HG03521 (cell line): ENCODE measurements around the gene SUSD2.
"Not testable (repeated sequence)": the region's sequence is repeated elsewhere in the genome, so short reads cannot be mapped to it uniquely, and the experiment has no call there.

Source experiments
- ATAC-seq: cut with Tn5 transposase; IDR thresholded peaks from one replicate; pipeline ENCODE4 v1.9.1; 2021; ENCODE audit warnings: mild to moderate bottlenecking, moderate library complexity; ENCODE audit not compliant: unreplicated experiment

The SUSD2 gene, protein sequence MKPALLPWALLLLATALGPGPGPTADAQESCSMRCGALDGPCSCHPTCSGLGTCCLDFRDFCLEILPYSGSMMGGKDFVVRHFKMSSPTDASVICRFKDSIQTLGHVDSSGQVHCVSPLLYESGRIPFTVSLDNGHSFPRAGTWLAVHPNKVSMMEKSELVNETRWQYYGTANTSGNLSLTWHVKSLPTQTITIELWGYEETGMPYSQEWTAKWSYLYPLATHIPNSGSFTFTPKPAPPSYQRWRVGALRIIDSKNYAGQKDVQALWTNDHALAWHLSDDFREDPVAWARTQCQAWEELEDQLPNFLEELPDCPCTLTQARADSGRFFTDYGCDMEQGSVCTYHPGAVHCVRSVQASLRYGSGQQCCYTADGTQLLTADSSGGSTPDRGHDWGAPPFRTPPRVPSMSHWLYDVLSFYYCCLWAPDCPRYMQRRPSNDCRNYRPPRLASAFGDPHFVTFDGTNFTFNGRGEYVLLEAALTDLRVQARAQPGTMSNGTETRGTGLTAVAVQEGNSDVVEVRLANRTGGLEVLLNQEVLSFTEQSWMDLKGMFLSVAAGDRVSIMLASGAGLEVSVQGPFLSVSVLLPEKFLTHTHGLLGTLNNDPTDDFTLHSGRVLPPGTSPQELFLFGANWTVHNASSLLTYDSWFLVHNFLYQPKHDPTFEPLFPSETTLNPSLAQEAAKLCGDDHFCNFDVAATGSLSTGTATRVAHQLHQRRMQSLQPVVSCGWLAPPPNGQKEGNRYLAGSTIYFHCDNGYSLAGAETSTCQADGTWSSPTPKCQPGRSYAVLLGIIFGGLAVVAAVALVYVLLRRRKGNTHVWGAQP

DNA sequence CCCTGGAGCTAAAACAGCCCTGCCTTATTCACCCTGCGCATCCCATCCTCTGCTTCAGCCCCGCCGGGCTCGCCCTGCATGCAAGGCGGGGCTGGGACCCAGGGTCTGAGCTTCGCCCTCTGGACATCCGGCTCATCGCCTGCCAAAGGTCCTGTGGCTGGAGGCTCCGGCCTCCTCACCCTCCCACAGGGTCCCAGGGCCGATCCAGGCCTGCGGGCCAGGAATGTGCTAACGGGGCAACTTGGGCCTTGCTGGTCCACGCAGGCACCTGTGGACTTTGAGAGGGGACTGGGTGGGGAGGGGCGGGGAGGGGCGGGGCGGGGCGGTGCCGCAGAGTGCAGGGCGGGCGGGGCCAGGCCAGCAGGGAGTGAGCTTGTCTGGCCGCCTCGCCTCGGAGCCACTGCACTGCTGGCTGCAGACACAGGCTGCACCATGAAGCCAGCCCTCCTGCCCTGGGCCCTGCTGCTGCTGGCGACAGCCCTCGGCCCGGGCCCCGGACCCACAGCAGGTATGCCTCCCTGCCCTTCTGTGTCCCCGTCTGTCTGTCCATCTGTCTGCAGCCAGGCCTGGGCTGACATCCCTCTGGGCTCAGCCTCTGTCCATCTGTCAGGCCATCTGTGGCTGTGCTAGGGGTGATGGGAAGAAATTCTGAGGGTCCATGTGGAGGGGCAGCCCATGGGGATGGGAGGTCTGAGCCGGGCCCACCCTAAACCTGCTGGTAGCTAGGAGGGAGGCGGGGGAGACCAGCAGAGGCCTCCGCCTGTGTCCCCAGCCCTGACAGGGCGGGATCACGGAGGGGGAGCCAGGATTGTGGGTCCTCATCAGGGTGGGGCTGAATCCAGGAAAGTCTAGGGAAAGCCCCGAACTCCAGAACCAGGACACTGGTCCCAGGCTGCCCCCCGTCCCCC lies at the start of gene SUSD2:
Gene SUSD2 (plus strand): TSS at position 400 of the 908 bp plus-strand sequence. CDS start 33 bp downstream, at position 433.
- no peak for ATAC-seq

DNA sequence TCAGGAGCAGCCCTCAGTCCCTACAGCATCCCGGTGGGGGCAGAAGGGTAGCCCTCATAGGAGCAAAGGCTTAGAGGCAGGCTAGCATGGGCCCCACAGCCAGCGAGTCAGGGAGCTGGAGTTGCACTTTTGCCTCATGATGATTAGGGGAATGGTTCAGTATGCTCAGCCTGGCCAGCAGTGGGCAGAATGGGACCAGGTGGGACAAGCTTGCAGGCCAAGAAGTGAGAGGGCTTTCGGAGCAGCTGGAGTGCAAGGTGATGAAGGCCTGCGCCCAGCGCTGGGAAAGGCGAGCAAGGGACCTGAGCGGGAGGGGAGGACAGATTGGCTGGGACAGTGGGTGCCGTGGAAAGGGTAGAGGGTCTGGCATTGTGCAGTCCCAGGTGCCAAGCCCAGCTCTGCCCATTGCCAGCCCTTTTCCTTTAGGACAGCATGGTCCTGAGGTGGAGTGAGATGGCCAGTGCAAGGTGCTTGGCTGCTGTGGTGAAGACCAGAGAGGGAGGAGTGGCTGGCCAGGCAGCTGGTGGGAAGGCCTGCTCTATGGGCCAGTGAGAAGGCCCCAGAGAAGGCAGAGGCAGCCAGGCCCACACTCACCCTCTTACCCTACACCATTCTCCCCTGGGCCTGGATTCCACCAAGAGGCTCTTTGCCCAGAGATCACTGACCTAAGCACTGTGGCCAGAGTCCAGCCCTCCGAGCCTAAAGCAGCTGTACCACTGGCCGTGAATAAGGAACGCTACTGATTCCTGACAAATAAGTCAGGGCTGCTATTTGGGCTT lies 47.9 kb upstream of the SUSD2 start:
- no peak for ATAC-seq

DNA sequence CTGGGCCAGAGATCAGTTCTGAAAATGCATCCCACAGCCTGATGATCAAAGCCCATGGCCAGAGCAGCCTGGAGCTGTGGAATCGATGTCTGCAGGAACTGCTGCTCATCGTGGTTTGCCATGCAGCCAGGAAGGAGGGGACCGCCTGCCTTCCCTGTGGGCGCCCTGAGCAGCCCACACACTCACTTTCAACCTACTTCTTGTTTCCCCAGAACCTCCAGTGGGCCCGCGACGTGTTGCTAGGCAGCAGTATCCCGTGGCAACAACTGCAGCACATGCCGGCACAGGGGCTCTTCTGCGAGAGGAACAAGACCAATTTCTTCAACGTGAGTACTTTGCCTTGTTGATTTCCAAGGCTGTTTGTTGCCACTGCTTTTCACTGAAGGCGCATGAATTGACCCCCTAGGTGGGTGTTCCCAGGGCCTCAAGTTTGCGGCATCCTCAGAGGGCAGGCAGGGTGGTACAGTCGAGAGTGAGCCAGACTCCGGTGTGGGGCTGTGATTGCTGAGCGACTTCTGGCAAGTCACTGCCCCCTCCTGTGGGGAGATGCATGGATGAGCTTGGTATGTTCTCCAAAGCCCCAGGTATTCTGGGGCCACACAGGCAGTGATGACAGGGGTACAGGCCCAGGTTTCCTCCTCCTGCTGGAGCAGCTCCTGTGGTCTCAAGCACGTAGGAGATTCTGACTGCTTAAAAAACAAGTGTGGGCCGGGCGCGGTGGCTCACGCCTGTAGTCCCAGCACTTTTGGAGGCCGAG lies 47.0 kb upstream of the SUSD2 start:
- ATAC-seq, result no peak

DNA sequence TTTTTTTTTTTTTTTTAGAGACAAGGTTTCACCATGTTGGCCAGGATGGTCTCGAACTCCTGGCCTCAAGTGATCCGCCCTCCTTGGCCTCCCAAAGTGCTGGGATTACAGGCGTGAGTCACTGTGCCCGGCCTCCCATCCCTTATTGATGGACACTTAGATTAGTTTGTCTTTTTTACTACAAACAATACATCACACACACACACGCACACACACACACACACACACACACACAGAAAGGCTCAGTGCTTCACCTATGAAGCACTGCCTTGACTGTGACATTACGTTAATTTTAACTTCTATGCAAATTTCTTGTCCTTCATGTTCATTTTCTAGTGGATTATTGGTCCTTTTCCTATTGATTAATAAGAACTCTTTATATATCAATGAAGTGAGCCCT lies 44.8 kb upstream of the SUSD2 start:
- not testable (repeated sequence) for ATAC-seq

DNA sequence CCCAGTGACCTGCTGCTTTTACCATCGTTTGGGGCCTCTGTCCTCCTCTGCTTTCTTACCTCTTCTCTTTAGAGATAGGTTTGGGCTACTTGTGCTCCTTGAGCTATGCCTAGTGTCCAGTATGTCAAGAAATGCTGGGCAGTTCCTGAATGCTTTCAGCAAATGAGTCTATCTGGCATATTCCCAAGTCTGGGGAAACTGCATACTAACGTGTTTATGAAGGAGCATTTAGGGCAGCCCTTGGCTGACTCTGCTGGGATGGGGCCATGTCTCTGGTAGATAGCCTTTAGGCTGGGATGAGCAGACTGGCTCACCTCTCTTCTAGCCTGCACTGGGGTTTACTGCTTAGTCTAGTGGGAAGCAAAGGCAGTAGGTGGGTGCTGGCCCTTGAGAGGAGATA lies 43.7 kb upstream of the SUSD2 start:
- no peak for ATAC-seq

DNA sequence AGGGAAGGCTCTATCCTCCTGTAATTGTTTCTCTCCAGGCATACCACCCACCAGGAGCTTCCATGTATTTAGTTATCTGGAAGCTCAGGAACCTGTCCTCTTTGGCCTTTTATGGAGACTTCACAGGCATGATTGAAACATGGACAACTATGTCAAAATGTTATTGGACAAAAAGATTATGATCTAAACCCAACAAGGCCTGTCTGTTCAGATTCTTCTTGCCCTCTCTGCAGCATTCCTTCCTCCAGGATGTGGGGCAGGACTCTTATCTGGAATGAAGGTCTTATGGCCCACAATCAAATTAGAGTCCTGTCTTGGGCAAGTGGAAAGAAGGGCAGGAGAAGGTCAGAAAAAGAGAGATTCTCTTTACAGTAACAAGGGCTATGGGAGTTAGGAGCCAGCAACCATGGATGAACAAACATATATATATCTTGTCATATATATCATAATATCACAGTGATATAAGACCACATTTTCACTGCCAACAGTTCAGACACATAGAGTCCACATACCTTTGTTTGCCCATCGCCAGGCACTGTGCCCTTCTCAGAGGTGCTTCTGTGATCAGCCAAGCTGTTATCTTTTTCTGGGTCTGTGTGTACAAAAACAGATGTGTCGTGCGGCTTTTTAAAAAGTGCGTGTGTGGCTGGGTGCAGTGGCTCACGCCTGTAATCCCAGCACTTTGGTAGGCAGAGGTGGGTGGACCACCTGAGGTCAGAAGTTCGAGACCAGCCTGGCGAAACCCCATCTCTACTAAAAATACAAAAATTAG lies 42.5 kb upstream of the SUSD2 start:
- ATAC-seq, result no peak

DNA sequence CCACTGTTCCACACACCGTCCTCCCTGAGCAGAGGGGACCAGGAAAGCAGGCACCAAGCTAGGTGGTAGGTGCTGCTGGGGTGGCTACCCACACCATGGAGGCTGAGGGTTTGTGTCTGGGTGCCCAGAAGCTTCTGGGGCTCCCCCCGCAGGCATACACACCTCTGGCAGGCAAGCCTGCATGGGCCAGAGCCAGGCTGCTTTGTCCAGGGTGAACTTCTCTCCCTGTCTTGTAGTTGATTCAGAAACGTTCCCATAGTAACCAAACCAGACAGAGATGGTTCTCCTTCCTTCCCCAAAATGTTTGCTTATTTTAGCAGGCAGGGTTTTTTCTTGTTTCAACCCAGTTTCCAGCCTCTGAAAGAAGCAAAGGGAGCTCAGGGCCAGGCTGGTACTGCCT lies 40.9 kb upstream of the SUSD2 start:
- ATAC-seq, result no peak

DNA sequence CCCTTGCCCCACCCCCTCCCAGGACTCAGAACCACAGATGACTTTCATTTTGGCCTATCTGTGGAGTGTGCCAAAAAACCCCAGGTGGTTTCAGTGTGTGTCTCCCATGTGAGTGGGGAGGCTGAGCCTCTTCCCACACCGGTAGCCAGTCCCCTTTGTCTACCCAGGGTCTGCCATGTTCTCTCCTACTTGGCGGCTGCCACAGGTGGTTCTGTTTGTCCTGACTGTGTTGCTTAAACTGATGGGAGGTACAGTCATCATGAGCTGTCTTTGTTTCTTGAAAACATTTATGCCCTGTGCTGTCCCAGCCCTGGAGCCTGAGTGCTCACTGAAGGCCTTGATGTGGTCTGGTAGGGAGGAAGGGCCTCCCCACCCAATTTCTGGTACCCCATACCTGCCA lies 39.7 kb upstream of the SUSD2 start:
- ATAC-seq, result no peak

DNA sequence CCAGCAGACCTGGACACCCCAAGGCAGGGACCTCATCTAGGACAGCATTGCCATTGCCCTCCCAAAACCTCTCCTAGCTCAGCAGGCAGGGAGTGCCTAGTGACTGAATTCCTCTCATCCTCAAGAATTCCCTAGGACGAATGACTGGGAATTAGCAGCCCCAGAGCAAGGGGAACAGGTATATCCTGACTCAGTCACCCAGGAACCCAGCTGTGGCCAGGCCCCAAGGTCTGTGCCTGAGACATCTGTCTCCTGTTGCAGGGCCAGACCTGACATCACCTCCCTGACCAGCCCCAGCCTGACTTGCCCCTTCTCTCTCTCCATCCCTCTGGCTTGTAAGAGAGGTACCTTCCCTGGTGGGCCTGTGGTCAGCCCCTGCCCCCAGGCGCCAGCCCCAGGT lies 39.0 kb upstream of the SUSD2 start:
- ATAC-seq, result no peak

DNA sequence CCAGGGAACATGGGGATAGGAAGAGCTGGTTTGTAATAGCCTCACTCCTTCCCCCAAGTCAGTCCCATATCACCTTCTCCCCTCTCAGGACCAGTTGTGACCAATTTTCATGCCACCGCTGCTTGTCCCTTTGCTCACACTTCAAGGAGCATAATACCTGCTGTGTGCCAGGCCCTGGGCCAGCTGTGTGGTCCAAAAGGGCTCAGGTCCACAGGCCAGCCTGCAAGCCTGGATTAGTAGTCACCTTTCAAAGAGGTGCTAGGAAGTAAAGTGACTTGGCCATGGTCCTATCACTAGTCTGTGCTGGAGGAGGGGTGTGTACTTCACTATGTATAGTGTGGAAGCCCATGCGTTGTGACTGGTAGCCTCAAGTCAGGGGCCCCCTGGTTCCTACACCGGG lies 38.5 kb upstream of the SUSD2 start:
- no peak for ATAC-seq

DNA sequence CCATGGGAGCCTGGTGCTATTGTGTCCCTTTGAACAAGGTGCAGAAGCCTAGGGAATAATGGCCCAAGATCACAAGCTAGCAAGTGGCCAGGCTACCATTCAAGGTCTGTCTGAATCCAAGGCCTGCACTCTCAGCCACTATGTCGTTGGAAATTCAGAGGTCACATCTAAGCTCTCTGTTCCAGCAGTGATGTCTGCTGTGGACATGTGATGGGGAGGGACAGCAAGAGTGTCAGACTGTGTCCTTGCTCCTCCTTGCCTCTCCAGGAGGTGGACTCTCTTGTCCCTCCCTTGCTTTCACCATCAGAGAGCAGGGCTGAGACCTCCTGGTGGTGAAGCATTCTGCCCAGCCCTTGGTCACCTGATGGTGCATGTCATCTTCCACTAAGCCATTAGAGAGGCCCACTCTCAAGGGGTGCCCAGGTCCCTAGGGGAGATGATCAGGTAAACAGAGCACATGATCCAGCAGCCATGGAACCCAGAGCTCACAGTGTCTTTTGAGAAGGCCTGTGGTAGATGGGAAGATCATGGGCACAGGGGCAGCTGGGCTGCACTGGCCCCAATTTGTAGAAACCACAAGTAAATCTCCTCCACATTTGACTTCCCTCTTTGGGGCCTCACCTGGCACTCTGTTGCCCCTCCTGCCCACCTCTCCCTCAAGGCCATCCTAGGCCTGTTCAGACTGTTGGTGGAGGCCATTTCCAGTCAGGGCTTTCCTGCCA lies 37.1 kb upstream of the SUSD2 start:
- no peak for ATAC-seq

DNA sequence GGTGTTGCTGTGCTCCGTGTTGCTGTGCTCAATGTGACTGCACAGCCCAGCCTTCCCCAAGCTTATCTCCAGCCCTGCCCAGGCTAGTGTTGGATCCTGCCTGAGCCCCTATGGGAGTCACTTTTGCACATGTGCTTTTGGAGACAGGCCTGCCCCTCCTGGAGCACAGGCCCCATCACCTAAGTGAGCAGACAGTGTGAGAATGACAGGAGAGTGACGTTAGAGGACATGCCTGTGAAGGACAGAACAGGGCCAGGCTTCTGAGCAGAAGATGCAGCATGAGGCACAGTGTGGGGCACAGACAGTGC lies 36.6 kb upstream of the SUSD2 start:
- no peak for ATAC-seq

DNA sequence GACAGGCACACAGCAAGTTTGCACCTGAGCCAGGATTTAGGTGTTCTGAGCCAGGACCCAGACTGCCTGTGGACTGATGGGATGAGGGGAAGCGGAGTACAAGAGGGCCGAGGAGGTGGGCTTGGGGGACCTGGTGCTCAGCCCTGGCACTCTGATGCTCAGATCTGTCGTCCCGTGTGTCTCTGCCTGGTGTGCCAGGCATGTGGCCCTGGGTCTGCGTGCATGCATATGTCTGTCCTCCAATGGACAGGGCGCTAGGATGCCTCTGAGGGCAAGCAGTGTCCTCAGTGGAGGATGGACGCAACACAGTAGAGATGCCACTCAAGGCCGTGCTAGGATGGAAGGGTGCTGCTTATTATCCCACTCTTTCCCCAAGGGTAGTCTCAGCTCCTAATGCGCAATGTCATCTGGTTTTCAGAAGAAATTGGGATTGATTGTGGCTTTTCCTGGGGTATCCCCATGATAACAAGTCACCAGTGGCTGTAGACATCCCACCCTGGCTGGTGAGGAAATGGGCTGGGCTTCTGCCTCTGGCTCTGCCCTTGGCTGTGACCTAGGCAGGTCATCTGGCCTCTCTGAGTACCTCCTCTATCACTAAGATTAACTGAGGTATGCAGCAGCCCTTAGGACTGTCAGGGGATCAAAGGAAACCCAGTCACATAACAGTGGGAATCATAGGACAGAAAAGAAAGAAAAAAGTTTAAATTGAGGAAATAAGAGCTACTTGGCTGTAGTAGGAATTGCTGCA lies 35.7 kb upstream of the SUSD2 start:
- no peak for ATAC-seq

DNA sequence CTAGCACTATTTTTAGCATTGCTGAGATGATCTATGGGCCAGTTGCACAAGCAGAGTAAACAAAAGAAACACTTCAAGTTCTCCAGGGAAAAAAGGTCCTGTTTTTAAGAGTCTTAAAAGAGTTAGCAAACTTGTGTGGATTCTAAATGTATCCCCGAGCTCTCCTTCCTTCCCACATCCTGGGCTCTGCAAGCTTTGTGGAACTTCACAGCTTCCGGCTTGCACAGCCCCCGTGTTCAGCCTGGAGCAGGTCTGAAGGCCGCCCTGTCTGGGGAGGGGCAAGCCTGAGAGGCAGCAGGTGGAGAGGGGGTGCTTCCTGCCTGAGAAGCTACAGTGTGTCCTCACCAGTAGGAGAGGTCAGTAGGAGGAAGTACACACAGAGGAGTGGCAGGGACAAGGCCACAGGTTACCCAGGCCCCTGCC lies 35.1 kb upstream of the SUSD2 start:
- ATAC-seq, result peak; percentile 54

DNA sequence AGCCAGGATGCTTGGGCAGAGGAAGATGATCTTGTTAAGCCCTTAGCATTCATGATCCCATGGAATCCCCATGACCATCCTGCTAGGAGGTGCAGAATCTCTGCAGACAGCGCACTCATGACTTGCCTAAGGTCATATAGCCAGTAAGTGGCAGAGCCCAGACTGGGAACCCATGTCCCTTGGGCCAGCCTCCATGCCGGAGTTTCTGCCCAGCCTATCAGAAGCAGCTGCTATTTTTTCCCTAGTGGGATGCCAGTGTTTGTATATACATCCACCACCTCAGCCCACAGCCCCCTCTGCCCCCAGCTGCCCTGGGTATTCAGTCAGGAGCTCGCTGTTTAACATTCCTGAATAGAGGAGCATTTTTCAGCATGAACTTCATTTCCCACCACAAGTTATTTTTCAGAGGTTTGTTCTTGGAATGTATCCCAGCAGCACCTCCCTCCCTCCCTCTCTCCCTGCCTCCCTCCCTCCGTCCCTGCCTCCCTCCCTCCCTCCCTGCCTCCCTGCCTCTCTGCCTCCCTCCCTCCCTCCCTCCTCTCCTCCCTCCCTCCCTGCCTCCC lies 34.4 kb upstream of the SUSD2 start:
- no peak for ATAC-seq

DNA sequence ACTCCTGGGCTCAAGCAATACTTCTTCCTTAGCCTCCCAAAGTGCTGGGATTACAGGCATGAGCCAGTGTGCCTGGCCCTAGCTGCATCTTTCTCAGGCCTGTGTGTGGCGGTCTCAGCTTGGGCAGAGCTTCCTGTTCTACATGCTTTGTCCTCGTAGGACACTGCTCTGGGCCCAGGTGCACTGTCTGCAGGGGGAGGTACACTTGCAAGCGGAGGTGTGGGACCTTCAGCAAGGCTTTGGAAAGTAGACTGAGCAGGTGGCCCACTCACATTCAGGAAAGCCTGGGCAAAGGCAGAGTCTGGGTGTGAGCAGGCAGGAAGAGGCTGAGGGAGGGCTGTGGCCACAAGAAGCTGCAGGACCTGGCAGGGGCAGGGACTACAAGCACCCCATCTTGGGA lies 33.6 kb upstream of the SUSD2 start:
- ATAC-seq, result no peak
